HT1080 (cell line): ENCODE measurements around the gene DGLUCY. TPM values are rescaled to one million over a fixed set of nuclear protein-coding genes. Genes with fewer than 3 reads are reported as not detected.
A peak's percentile ranks its signal among the peaks of the same experiment; 100 is the strongest.
"Not testable (repeated sequence)": the region's sequence is repeated elsewhere in the genome, so short reads cannot be mapped to it uniquely, and the experiment has no call there.

Experiments
- DNase-seq: peaks from one replicate; pipeline ENCODE4 v3.0.0-alpha.2; 2015; ENCODE audit warnings: low read depth
- total RNA-seq: library from RNA; depleted of rRNA; stranded (reverse); fragments of >200 nt; shearing (Covaris generic); gene quantifications from 2 replicates; pipeline ENCODE4 v1.2.3, GENCODE V29; 2014

Gene DGLUCY
- total RNA-seq, 1 experiment from 2014 or later = 24.9 TPM

- DNase-seq = no peak
Measured at GRCh38 chr14:91204657-91205056, 90.8 kb downstream of the DGLUCY start.

GRCh38 chr14:91205459-91205858, 91.6 kb downstream of the DGLUCY start:
- DNase-seq = peak; percentile 29

- no peak for DNase-seq
Measured at GRCh38 chr14:91207008-91207407, 93.1 kb downstream of the DGLUCY start.

- DNase-seq = no peak
Measured at GRCh38 chr14:91211017-91211416, 97.1 kb downstream of the DGLUCY start.

- DNase-seq = no peak
Measured at GRCh38 chr14:91214306-91214705, 100.4 kb downstream of the DGLUCY start.

GRCh38 chr14:91215381-91215780, 101.5 kb downstream of the DGLUCY start:
- DNase-seq = no peak

GRCh38 chr14:91216731-91217226, 102.9 kb downstream of the DGLUCY start:
- DNase-seq = no peak

- no peak for DNase-seq
Measured at GRCh38 chr14:91218014-91218413, 104.1 kb downstream of the DGLUCY start.

GRCh38 chr14:91219517-91220389, 105.9 kb downstream of the DGLUCY start:
- DNase-seq = no peak

- DNase-seq = no peak
Measured at GRCh38 chr14:91220581-91221000, 106.7 kb downstream of the DGLUCY start.

- no peak for DNase-seq
Measured at GRCh38 chr14:91221270-91221669, 107.4 kb downstream of the DGLUCY start.

- peak; percentile 66 for DNase-seq
Measured at GRCh38 chr14:91223028-91223783, 109.3 kb downstream of the DGLUCY start.

GRCh38 chr14:91225025-91225424, 111.2 kb downstream of the DGLUCY start:
- no peak for DNase-seq

GRCh38 chr14:91226360-91226759, 112.5 kb downstream of the DGLUCY start:
- not testable (repeated sequence) for DNase-seq

GRCh38 chr14:91227183-91227628, 113.3 kb downstream of the DGLUCY start:
- DNase-seq = no peak

GRCh38 chr14:91228112-91229004, 114.5 kb downstream of the DGLUCY start:
- peak; percentile 88 for DNase-seq

- no peak for DNase-seq
Measured at GRCh38 chr14:91229005-91229382, 115.1 kb downstream of the DGLUCY start.

- peak; percentile 96 for DNase-seq
Measured at GRCh38 chr14:91229743-91230200, 115.9 kb downstream of the DGLUCY start.

- DNase-seq = peak; percentile 79
Measured at GRCh38 chr14:91230397-91231035, 116.6 kb downstream of the DGLUCY start.

- no peak for DNase-seq
Measured at GRCh38 chr14:91231446-91231845, 117.6 kb downstream of the DGLUCY start.
